Esophagus squamous epithelium (tissue), 4 donors: ENCODE results near the gene SRSF7.

Source experiments
- CTCF ChIP-seq, 6 experiments: fragments of 450-650 bp in 4 of 6; fragments of 200-600 bp in 2 of 6; sonication (generic) in 2 of 6; IDR thresholded peaks; one replicate each; pipeline ENCODE4 v1.5.1; 2016 to 2019; ENCODE audit warnings: antibody characterized with exemption in 6 of 6, mild to moderate bottlenecking in 4 of 6, moderate library complexity in 4 of 6
- POLR2A ChIP-seq, 4 donors: fragments of 450-650 bp; IDR thresholded peaks; one replicate each; pipeline ENCODE4 v1.6.1; 2017; ENCODE audit warnings: antibody characterized with exemption in 4 of 4, mild to moderate bottlenecking in 4 of 4, moderate library complexity in 3 of 4

GRCh38 chr2:38748391-38748790, 2.8 kb downstream of the SRSF7 start:
- TF ChIP-seq POLR2A (IDR thresholded peaks at IDR 0.05): no peak
- TF ChIP-seq CTCF (IDR thresholded peaks at IDR 0.05): no peak
